Activated T-cell treated with anti-CD3 and anti-CD28 coated beads, Interleukin-2, amount 50 U/mL, for 24 hours (primary cell): ENCODE measurements around the gene CYTH1.

Source experiments
- DNase-seq: peaks from one replicate; pipeline ENCODE4 v3.0.0-alpha.2; 2020
- H3K27ac Mint-ChIP-seq: 2 replicates; pipeline ENCODE4 v1.8.0; 2020; ENCODE audit warnings: mild to moderate bottlenecking, mixed read lengths
- H3K27me3 Mint-ChIP-seq: 2 replicates; pipeline ENCODE4 v1.8.0; 2020; ENCODE audit warnings: mixed read lengths
- H3K36me3 Mint-ChIP-seq: 2 replicates; pipeline ENCODE4 v1.8.0; 2020; ENCODE audit warnings: low read depth, mixed read lengths
- H3K4me1 Mint-ChIP-seq: 2 replicates; pipeline ENCODE4 v1.8.0; 2020; ENCODE audit warnings: low read depth, mixed read lengths
- H3K4me3 Mint-ChIP-seq: 2 replicates; pipeline ENCODE4 v1.8.0; 2020; ENCODE audit warnings: mild to moderate bottlenecking, moderate library complexity, mixed read lengths
- H3K9me3 Mint-ChIP-seq: 2 replicates; pipeline ENCODE4 v1.8.0; 2020; ENCODE audit warnings: mixed read lengths

The CYTH1 gene

GRCh38 chr17:78683408-78683961 lies 98.6 kb downstream of the CYTH1 start:
- H3K4me1 Mint-ChIP-seq = no peaks in the 10 kb centered on the region
- H3K27ac Mint-ChIP-seq = peak overlapping the region; percentile 55
- H3K4me3 Mint-ChIP-seq = no peak overlapping the region
- no peak for DNase-seq
- H3K27me3 Mint-ChIP-seq = no peaks in the 10 kb centered on the region
- H3K36me3 Mint-ChIP-seq = peaks cover 86% of the 10 kb centered on the region
- H3K9me3 Mint-ChIP-seq = no peaks in the 10 kb centered on the region

GRCh38 chr17:78682363-78682762 lies 99.7 kb downstream of the CYTH1 start:
- H3K27ac Mint-ChIP-seq = peak overlapping the region; percentile 53
- peaks cover 2% of the 10 kb centered on the region for H3K4me1 Mint-ChIP-seq
- no peak for DNase-seq
- H3K36me3 Mint-ChIP-seq = peaks cover 85% of the 10 kb centered on the region
- H3K4me3 Mint-ChIP-seq = no peak overlapping the region
- no peaks in the 10 kb centered on the region for H3K27me3 Mint-ChIP-seq
- no peaks in the 10 kb centered on the region for H3K9me3 Mint-ChIP-seq

DNA sequence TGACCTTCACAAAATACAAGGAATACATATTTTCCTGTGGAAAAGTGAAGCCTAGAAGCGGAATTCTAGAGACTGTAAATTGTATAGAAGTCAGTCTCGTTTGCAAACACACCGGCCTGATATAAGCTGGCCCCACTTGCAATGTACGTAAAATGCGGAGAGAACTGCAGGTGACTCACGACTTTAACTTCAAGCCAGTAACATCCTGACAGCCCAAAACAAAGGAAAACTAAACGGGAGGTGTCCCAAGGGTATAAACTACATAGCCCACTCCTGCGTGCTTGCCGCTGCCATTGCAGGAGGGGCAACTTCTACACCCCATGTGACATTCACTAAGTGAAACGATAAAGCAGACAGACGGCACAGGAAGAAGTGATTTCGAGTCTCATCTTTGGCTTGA lies 101.6 kb downstream of the CYTH1 start:
- H3K9me3 Mint-ChIP-seq = no peaks in the 10 kb centered on the region
- no peak for DNase-seq
- H3K4me1 Mint-ChIP-seq = peaks cover 2% of the 10 kb centered on the region
- no peak overlapping the region for H3K4me3 Mint-ChIP-seq
- no peak overlapping the region for H3K27ac Mint-ChIP-seq
- peaks cover 91% of the 10 kb centered on the region for H3K36me3 Mint-ChIP-seq
- H3K27me3 Mint-ChIP-seq = no peaks in the 10 kb centered on the region

- H3K27me3 Mint-ChIP-seq = no peaks in the 10 kb centered on the region
- DNase-seq = peak; percentile 15
- no peaks in the 10 kb centered on the region for H3K9me3 Mint-ChIP-seq
- H3K4me1 Mint-ChIP-seq = peaks cover 2% of the 10 kb centered on the region
- H3K36me3 Mint-ChIP-seq = peaks cover 96% of the 10 kb centered on the region
- peak overlapping the region; percentile 68 for H3K27ac Mint-ChIP-seq
- H3K4me3 Mint-ChIP-seq = no peak overlapping the region
Measured at GRCh38 chr17:78679495-78680395, 102.3 kb downstream of the CYTH1 start.

GRCh38 chr17:78678711-78679110 lies 103.4 kb downstream of the CYTH1 start:
- H3K27ac Mint-ChIP-seq = peak overlapping the region; percentile 68
- DNase-seq = no peak
- no peak overlapping the region for H3K4me3 Mint-ChIP-seq
- no peaks in the 10 kb centered on the region for H3K9me3 Mint-ChIP-seq
- no peaks in the 10 kb centered on the region for H3K27me3 Mint-ChIP-seq
- peaks cover 97% of the 10 kb centered on the region for H3K36me3 Mint-ChIP-seq
- peaks cover 2% of the 10 kb centered on the region for H3K4me1 Mint-ChIP-seq

- Mint-ChIP-seq H3K4me3 (no peak overlapping the region), H3K27me3 (no peaks in the 10 kb centered on the region), H3K9me3 (no peaks in the 10 kb centered on the region), H3K36me3 (peaks cover 99% of the 10 kb centered on the region), H3K27ac (peak overlapping the region; percentile 40), H3K4me1 (peaks cover 2% of the 10 kb centered on the region)
- no peak for DNase-seq
Measured at GRCh38 chr17:78678222-78678557, 103.9 kb downstream of the CYTH1 start.

GRCh38 chr17:78677303-78678221 lies 104.5 kb downstream of the CYTH1 start:
- Mint-ChIP-seq H3K27me3 (no peaks in the 10 kb centered on the region), H3K4me3 (no peak overlapping the region), H3K4me1 (peaks cover 2% of the 10 kb centered on the region), H3K36me3 (peaks cover 96% of the 10 kb centered on the region), H3K9me3 (no peaks in the 10 kb centered on the region), H3K27ac (peak overlapping the region; percentile 74)
- DNase-seq = no peak

- H3K27me3 Mint-ChIP-seq = no peaks in the 10 kb centered on the region
- peaks cover 2% of the 10 kb centered on the region for H3K4me1 Mint-ChIP-seq
- H3K27ac Mint-ChIP-seq = peak overlapping the region; percentile 48
- no peaks in the 10 kb centered on the region for H3K9me3 Mint-ChIP-seq
- DNase-seq = peak; percentile 19
- peaks cover 90% of the 10 kb centered on the region for H3K36me3 Mint-ChIP-seq
- H3K4me3 Mint-ChIP-seq = no peak overlapping the region
Measured at GRCh38 chr17:78676412-78677302, 105.4 kb downstream of the CYTH1 start.

GRCh38 chr17:78675836-78676235 lies 106.2 kb downstream of the CYTH1 start:
- no peaks in the 10 kb centered on the region for H3K9me3 Mint-ChIP-seq
- no peak for DNase-seq
- H3K4me3 Mint-ChIP-seq = no peak overlapping the region
- H3K27ac Mint-ChIP-seq = peak overlapping the region; percentile 48
- H3K36me3 Mint-ChIP-seq = peaks cover 86% of the 10 kb centered on the region
- peaks cover 2% of the 10 kb centered on the region for H3K4me1 Mint-ChIP-seq
- no peaks in the 10 kb centered on the region for H3K27me3 Mint-ChIP-seq

- Mint-ChIP-seq H3K9me3 (no peaks in the 10 kb centered on the region), H3K4me3 (no peak overlapping the region), H3K36me3 (peaks cover 86% of the 10 kb centered on the region), H3K27ac (no peak overlapping the region), H3K27me3 (no peaks in the 10 kb centered on the region), H3K4me1 (peaks cover 2% of the 10 kb centered on the region)
- no peak for DNase-seq
Measured at GRCh38 chr17:78675316-78675616, 106.8 kb downstream of the CYTH1 start.

DNA sequence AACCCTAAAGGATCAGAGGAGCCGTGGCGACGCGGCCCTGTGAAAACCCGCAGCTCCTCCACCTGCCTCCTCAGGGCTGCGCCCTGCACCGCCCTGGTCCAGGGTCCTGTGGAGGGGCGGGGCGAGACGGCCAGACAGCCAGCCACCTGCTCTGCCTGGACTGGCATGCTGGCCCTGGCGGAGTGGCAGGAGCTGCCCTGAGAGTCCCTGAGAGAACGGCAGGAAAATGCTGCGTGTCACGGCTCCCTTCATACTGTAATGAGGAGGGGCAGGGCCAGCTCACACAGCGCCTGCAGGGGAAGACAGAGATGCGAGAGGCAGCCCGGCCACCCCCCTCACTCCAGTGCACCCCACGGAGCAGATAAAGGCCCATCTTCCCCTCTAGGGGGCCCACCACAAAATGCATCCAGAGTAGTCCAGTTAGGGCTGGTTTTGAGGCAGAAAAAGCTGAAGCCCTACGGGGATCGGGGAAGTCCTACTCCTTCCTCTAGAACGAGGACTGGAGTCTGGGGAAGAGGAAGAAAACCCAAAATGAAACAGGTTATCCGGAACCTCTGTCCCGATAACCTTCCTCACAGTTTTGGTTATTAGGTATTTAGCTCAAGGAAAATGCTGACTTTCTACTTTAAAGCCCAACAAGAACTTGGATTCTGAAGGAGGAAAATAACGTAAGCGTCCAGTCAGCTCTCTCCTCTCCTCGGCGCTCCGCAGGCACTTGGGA lies 107.3 kb downstream of the CYTH1 start:
- DNase-seq = peak; percentile 25
- Mint-ChIP-seq H3K9me3 (no peaks in the 10 kb centered on the region), H3K4me1 (peaks cover 2% of the 10 kb centered on the region), H3K4me3 (no peak overlapping the region), H3K27me3 (no peaks in the 10 kb centered on the region), H3K27ac (no peak overlapping the region), H3K36me3 (peaks cover 82% of the 10 kb centered on the region)

DNA sequence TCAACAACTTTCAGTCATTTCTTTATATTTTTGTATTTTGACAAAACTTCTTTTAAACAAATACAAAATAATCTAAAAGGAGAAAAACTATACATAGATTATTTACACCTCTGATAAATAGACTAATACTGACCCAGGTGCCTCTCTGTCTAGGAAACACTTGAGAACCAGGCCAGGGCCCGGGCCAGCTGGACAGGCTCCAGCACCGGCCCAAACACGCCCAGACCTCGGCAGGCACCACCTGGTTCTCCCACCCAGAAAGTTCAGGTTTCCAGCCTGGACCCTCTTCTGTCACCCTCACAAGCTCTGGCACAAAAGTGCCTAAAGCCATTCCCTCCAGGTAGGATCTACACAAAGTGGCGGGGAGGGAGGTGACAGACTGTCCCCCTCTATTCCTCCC lies 107.9 kb downstream of the CYTH1 start:
- peaks cover 4% of the 10 kb centered on the region for H3K4me1 Mint-ChIP-seq
- H3K36me3 Mint-ChIP-seq = peaks cover 77% of the 10 kb centered on the region
- H3K4me3 Mint-ChIP-seq = no peak overlapping the region
- DNase-seq = no peak
- no peaks in the 10 kb centered on the region for H3K9me3 Mint-ChIP-seq
- H3K27me3 Mint-ChIP-seq = no peaks in the 10 kb centered on the region
- no peak overlapping the region for H3K27ac Mint-ChIP-seq

DNA sequence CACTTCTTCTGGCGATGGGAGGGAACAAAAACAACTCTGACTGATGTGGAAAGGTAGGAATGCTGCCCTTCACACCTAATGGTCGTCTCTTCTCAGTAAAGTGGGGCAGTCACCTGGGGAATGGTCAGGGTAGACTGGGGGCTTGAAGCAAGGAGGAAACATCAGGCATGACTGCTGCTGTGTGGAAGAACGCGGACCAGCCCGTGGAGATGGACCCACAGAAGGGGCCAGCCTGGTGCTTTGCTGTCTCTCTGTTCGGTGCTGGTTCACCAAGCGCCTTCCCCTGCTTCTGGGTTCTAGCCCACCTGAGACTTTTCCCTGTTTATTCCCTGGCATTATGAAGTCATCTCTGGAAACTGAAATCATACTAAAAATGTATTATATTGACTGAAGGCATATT lies 108.7 kb downstream of the CYTH1 start:
- peak overlapping the region; percentile 13 for H3K27ac Mint-ChIP-seq
- no peaks in the 10 kb centered on the region for H3K27me3 Mint-ChIP-seq
- peaks cover 69% of the 10 kb centered on the region for H3K36me3 Mint-ChIP-seq
- no peak overlapping the region for H3K4me3 Mint-ChIP-seq
- peak; percentile 17 for DNase-seq
- H3K4me1 Mint-ChIP-seq = peaks cover 4% of the 10 kb centered on the region
- no peaks in the 10 kb centered on the region for H3K9me3 Mint-ChIP-seq
